PFSK-1 (cell line): ENCODE data around the gene UXS1.

ENCODE experiments used
- SIN3A ChIP-seq: IDR thresholded peaks from 2 replicates; pipeline ENCODE4 v1.6.1; 2012; ENCODE audit warnings: mild to moderate bottlenecking, low read length, moderate library complexity, borderline replicate concordance; ENCODE audit not compliant: insufficient read depth
- TF ChIP-seq, protein P1 (sequence below), 2 experiments: IDR thresholded peaks; 2 replicates each; pipeline versions ENCODE4 v1.6.1 to v1.8.0; 2011 to 2012; ENCODE audit warnings: low read depth in 2 of 2, low read length in 2 of 2, control low read depth in 1 of 2, inconsistent platforms in 1 of 2, mild to moderate bottlenecking in 1 of 2, moderate library complexity in 1 of 2; ENCODE audit not compliant: insufficient read depth in 1 of 2

DNA sequence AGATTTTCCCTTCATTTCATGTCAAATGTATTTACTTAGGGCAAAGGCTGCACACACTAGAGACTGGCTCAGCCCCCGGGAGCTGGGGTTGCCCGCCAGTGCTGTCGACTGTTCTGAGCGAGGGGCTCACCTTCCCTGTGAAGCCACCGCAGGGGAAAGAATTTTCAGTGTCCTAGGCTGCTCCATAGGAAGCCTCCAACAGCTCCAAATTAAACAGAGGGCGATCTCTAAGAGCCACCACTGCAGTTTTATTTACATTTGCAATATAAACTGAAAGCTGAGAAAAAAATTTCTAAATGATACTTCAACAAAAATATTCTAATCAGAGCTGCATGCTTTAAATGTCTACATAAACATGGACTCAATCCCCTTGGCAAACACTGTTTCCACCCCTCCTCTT lies 54.0 kb downstream of the UXS1 start:
- TF ChIP-seq, protein P1, sequence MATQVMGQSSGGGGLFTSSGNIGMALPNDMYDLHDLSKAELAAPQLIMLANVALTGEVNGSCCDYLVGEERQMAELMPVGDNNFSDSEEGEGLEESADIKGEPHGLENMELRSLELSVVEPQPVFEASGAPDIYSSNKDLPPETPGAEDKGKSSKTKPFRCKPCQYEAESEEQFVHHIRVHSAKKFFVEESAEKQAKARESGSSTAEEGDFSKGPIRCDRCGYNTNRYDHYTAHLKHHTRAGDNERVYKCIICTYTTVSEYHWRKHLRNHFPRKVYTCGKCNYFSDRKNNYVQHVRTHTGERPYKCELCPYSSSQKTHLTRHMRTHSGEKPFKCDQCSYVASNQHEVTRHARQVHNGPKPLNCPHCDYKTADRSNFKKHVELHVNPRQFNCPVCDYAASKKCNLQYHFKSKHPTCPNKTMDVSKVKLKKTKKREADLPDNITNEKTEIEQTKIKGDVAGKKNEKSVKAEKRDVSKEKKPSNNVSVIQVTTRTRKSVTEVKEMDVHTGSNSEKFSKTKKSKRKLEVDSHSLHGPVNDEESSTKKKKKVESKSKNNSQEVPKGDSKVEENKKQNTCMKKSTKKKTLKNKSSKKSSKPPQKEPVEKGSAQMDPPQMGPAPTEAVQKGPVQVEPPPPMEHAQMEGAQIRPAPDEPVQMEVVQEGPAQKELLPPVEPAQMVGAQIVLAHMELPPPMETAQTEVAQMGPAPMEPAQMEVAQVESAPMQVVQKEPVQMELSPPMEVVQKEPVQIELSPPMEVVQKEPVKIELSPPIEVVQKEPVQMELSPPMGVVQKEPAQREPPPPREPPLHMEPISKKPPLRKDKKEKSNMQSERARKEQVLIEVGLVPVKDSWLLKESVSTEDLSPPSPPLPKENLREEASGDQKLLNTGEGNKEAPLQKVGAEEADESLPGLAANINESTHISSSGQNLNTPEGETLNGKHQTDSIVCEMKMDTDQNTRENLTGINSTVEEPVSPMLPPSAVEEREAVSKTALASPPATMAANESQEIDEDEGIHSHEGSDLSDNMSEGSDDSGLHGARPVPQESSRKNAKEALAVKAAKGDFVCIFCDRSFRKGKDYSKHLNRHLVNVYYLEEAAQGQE (IDR thresholded peaks at IDR 0.05; ENCODE audit: insufficient read depth in 1 of 2, low read depth in 2 of 2, low read length in 2 of 2): no peak
- TF ChIP-seq SIN3A: no peak
